ENCODE data around the gene BFSP2.

The BFSP2 gene, protein sequence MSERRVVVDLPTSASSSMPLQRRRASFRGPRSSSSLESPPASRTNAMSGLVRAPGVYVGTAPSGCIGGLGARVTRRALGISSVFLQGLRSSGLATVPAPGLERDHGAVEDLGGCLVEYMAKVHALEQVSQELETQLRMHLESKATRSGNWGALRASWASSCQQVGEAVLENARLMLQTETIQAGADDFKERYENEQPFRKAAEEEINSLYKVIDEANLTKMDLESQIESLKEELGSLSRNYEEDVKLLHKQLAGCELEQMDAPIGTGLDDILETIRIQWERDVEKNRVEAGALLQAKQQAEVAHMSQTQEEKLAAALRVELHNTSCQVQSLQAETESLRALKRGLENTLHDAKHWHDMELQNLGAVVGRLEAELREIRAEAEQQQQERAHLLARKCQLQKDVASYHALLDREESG

DNA sequence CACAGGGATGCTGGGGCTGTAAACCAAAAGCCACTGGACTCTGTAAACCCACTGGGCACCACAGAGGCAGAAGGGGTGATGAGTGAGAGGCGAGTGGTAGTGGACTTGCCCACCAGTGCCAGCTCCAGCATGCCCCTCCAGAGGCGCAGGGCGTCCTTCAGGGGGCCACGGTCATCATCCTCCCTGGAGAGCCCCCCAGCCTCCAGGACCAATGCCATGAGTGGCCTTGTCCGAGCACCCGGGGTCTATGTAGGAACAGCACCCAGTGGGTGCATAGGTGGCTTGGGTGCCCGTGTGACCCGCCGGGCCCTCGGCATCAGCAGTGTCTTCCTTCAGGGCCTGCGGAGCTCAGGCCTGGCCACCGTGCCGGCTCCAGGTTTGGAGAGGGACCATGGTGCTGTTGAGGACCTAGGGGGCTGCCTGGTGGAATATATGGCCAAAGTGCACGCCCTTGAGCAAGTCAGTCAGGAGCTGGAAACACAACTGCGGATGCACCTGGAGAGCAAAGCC lies at the start of gene BFSP2:
Gene BFSP2, plus strand, starts transcription at position 51 of the 510 bp plus-strand sequence. Its CDS starts 28 bp downstream, at position 79.
- DNase-seq = no peak

DNA sequence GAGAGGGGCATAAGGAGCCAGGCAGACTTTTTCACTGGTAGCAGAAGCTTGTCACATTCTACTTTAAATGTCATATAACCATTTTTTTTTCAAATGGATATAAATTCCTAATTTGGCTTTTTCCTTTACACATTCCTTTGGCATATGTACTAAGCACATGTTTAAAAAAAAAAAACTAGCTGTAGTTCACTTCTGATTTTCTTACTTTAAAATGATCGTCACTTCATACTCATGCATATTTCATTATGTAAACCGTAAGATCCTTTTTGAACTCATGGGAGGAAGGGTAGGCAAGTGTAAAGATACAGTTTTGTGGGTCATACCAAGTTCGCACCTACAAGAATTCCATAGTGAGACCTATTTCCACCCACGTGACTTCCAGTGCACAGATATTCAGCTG lies 45.1 kb upstream of the BFSP2 start:
- DNase-seq = no peak

DNA sequence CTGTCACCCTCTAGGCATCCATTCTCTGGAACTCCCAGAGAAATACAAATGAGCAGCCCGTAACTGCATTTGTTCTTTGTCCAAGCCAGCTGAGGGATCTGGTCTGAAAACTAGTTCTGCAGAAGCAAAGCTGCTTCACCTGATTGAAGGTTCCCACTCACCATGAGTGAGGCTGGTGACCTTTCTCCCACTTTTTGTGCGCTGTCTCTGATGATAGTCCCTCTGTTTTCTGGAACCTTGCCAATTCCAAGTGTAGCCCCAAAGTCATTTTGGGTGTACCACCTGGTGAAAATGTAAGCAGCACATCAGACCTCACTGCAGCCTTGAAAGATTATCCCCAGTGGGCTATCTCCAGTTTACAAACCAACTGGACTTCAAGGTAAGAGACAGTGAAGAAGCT lies 39.4 kb upstream of the BFSP2 start:
- no peak for DNase-seq

DNA sequence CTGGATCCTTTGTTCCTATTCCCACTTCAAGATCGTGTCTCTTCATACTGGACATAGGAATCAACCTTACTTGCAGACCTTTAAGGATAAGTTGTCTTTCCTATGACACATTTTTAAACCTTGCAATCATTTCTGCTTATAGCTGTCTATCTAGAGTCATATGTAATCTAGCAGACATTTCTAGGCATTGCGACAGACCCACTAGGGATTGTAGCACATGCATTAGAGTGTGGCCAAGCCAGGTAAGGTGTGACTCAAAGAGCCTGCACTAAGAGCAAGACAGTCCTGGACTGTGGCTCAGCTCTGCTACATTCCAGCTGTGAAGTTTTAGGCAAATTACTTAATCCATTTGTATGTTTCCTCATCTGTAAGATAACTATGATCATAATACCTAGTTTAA lies 38.8 kb upstream of the BFSP2 start:
- no peak for DNase-seq

DNA sequence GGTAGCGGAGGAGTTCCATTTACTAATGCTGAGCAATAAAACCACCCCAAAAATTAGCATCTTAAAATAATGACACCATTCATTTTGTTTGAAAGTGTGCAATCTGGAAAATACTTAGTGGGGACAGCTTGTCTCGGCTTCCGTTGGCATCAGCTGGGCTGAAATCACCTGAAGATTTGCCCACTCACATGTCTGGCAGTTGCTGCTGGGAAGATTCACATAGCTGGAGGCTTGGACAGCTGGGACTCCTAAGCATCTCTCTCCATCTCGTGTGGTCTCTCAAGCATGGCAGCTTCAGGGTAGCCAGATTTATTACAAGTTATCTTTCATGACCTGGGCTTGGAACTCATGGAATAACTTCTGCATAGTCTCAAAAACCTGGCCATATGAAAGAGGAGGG lies 38.4 kb upstream of the BFSP2 start:
- DNase-seq = no peak

DNA sequence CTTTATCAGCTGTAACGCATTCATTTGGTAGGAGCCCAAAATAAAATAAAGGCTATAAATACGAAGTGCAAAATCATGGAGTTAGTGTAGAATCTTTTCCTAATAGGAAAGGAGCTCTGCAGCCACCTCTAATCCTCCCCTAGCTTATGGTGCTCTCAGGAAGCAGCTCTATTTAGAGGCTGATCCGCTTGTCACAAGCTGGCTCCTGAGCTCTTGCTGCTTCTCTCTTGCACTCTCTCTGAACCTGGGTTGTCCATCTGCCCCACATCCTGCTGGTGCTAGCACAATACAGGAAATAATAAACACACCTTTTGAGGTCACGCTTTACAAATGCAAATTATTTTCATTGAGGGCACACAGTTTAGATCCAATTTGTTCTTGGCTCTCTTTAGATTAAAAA lies 37.3 kb upstream of the BFSP2 start:
- no peak for DNase-seq

DNA sequence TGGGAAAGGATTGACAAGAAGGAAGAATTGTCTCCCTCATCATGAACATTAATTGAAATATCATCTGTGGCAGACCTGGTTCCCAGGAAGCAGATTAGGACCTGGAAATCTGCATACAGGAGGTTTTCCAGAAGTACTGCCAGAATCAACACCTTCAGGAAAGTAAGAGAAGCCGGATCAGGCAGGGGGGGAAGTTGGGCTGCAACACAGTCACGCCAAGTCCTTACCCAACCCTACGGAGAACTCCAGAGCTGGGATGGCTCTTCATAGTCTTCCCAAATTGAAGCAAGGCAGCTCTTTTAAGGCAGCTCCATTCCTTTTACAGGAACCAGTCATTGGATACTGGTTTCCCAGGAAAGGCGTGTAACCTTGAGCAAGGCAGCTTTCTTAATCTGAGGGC lies 35.2 kb upstream of the BFSP2 start:
- no peak for DNase-seq

DNA sequence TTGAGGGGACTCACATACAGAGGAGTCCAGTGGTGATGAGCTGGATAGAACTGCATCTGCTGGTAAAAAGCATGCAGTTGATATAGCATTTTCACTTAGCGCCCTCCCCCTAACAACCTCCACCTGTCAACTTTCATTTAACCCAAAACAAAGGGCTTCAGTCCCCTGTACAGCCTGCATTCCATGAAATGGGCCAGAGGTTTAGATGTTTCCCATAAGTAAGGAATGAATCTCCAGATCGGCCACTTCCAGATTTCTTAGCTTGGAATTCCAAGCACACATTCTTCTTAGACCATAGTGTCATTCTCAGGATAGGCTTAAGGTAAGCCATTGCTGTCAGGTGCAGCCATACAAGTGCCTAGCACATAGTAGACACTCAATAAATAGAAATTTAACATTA lies 32.9 kb upstream of the BFSP2 start:
- no peak for DNase-seq

DNA sequence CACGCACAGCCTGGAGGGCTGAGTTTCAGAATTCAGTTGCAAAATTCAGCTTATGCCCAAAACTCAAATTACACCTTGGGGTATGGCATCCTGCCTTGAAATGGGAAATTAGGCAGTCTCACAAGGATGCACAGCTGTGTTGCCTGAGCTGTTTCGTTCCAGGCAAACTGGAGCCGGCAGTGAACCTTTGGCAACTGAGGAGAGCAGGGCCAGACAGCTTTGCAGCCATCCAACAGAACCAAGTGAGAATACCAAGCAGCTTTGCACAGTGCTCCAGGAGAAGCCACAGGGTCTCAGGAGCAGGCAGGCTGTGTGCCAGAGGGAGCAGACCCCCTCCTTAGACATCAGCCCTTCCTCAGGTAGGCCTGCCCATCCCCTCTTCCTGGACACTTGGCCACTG lies 32.5 kb upstream of the BFSP2 start:
- DNase-seq = peak in 1 of 2 experiments; percentile 30

DNA sequence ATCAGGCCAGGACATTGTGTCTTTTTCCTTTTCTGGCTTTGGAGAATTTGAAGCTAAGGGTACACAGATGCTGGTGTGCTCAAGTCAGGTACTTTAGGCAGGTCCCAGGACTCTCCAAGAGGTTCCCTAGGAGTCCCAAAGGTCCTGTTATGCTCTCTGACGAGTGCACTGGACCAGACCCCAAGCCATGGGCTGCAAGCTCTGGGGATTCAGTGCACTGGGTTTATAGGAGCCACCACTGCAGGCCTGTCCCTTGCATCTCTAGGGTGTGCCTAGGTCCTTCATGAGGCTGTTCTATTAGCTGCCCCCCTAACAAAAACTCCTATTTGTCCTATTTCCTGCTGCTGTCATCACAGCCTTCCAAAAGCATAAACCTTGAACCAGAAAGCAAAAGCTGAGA lies 31.9 kb upstream of the BFSP2 start:
- DNase-seq = no peak

DNA sequence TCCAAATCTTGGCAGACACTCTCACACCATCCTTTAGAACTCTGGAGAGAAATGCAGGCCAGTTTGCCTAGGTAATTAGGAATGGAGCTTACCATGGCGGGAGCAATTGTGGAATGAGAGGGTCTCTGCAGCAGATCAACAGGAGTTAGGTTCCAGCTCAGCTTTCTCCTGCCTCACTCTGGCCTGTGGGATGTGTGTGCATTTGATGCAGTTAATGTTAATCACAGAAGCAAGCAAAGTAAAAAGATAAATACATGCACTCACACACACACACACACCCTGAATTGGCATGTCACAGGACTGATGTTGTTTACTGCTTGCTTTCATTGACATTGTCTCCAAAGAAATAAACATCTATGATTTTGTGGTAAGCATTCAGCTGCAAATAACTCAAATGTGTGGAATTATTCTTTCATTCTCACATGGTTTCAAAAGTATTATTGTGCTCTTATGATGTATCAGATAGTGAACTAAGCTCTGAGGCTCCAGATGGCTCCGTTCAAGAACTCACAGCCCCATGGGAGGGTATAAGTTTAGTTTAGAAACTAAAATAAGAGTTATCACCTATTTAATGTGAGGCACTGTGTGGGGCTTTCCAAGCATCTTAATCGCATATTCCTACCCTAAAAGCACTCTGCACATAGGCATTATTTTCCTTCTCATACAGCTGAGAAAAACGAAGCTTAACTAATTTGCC lies 31.3 kb upstream of the BFSP2 start:
- no peak for DNase-seq

DNA sequence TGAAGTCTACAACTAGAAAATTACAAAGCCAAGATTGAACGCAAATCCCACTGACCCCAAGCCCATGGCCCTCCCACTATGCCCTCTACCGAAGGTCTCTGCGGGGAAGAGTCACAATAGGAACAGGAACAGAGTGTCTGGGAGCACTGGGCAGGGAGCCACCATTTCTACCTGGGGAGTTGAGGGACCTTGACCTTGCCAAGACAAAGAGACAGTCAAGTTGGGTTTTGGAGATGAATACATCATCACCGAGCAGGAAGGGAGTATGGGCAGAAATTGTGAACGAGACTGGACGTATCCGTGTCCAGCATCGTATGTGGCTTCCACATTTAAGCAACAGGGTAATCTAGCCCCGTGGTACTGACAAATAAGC lies 30.8 kb upstream of the BFSP2 start:
- DNase-seq = no peak

DNA sequence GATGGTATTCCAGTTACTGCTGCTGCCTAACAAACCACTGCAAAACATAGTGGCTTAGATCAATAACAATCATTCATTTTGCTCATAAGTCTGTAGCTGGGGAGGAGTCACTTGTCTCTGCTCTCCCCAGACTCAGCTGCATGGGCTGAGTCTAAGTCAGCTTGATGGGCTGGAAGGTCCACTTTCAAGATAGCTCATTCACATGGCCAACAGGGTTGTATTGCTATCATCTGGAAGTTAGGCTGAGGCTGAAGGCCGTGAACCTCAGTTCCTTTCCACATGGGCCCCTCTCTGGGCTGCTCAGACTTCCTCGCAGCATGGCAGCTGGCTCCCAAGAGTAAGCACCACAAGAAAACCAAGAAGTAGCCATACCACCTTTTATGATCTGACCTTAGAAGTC lies 28.7 kb upstream of the BFSP2 start:
- DNase-seq = no peak

DNA sequence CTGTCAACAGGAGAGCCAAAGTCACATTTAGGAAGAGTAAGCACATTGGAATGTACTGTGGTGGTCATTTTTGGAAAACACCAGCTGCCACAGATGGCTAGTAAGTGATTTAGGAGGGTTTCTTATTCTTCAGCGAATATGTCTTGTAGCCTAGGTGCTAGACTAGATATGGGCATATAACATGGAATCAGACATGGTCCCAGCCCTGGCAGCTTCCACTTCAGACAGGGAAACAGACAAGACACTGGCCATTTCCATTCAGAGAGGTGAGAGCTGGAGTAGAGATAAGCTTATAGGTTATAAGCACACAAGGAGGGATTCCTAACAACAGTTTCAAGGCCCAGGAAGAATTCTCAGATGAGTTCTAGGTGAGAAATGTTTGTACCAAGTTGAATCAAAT lies 28.2 kb upstream of the BFSP2 start:
- DNase-seq = no peak

DNA sequence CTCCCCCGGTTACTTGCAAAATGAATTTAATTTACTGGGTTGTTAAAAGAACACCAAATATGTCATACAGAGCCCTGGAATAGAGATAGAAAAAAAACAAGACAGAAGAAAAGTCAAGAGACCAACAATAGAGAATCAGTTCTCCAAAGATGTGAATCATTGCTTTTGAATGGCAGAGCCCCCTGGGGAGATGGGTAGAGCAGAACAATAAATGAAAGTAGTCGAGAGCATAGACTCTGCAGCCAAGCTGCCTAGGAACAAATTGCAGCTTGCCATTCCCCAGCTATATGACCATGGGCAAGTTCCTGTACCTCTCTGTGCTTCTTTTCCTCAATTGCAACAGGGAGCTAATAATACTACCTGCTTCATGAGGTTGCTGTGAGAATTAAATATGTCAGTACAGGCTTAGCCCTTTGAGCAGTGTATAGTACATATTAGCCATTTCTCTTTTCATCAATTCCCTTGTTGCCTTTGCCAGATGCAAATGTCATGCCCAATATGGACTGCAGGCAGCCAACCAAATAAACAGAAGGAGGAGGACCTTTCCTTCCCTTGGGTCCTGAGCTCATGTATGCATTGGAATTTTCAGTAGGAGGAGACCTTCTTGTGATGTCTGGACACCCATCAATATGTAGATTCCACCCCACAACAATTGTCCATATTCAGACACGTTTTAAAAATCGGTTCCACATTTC lies 25.0 kb upstream of the BFSP2 start:
- DNase-seq = peak in 1 of 2 experiments; percentile 26

DNA sequence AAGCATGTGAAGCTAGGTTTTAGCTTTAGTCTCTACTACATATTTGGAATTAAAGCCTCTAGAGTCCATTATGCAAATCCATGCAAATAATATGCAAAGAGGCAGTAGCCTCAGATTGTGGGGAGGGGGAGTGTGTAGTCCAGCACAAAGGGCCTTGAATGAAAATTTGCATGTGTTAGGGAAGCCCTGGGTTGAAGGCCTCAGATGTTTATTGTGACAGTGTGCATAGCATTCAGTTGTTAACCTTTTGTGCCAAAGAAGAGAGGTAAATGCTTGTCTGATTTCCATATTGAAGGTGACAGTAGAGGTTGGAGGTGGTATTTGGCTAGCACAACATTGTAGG lies 24.5 kb upstream of the BFSP2 start:
- no peak for DNase-seq

DNA sequence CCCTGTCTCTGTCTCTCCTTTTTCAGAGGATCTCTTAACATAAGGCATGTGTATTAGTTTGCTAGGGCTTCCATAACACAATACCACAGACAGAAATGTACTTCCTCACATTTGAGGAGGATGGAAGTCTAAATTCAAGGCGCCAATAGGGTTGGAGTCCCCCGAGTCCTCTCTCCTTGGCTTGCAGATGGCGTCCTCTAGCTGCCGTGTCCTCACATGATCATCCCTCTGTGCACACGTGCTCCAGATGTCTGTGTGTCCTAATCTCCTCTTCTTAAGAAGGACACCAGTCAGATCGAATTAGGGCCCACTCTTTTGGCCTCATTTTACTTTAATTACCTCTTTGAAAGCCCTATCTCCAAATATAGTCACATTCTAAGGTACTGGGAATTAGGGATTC lies 23.0 kb upstream of the BFSP2 start:
- DNase-seq = no peak

DNA sequence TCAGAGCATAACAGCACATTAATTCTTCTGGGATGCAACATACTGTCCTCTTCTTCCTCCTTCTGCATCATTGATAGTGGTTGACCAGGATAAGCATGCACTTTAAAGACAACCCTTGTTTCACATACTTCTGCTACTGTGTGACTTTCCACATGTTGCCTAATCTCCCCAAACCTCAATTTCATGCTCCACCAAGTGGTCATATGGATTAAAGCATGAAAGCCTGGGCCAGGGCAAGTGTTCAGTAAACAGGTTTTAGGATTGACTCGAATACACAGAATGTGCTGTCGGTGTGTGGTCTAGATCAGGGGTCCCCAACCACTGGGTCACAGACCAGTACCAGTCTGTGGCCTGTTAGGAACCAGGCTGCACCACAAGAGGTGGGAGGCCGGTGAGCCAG lies 22.5 kb upstream of the BFSP2 start:
- peak in 1 of 2 experiments; percentile 46 for DNase-seq

DNA sequence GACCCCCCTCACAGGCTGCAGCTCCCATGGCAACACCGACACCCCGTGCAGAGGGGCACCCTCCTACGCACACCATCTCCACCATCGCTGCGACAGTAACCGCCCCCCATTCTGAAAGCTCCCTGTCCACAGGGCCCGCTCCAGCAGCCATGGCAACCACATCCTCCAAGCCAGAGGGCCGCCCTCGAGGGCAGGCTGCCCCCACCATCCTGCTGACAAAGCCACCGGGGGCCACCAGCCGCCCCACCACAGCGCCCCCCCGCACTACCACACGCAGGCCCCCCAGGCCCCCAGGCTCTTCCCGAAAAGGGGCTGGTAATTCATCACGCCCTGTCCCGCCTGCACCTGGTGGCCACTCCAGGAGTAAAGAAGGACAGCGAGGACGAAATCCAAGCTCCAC lies 19.9 kb upstream of the BFSP2 start:
- no peak for DNase-seq

DNA sequence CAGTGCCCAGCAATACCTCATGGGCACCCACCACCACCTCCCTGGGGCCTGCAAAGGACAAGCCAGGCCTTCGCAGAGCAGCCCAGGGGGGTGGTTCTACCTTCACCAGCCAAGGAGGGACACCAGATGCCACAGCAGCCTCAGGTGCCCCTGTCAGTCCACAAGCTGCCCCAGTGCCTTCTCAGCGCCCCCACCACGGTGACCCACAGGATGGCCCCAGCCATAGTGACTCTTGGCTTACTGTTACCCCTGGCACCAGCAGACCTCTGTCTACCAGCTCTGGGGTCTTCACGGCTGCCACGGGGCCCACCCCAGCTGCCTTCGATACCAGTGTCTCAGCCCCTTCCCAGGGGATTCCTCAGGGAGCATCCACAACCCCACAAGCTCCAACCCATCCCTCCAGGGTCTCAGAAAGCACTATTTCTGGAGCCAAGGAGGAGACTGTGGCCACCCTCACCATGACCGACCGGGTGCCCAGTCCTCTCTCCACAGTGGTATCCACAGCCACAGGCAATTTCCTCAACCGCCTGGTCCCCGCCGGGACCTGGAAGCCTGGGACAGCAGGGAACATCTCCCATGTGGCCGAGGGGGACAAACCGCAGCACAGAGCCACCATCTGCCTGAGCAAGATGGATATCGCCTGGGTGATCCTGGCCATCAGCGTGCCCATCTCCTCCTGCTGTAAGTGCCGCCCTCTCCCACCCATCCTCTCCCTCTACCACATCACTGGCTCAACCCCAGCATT lies 19.2 kb upstream of the BFSP2 start:
- no peak for DNase-seq

DNA sequence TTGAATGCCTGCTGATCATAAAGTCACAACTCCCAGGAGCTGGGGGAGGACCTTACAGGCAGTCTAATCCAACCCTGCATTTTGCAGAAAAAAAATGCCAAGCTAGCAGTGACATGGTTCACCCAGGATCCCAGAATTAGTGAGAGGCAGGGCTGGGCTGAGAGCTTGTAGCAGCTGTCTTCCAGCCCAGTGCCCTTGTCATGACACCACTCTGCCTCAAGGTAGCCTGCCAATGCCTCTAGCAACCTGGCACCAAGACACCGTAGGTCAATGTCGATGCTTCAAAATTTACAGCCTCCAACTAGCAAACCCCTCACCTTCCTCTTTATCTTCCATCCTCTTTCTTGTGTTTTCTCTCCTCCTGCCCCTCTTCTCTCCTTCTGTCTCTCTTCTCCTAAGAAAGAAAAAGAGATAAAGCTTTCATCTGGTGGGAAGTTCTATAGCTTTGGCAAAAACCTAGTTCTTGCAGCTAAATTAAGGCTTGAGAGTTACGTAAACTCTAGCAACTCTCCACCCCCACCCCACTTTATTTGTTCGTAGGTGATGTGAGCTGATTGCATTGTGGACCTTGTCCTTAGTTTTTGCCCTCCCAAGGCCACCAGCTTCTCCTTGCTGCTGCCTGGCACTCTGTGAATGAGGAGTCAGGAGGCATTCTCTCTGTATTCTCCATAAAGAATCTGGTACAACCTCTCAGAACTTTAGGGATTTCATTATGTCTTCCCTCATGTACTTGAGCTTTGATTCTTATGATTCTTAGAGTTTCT lies 18.3 kb upstream of the BFSP2 start:
- peak in 1 of 2 experiments; percentile 26 for DNase-seq

DNA sequence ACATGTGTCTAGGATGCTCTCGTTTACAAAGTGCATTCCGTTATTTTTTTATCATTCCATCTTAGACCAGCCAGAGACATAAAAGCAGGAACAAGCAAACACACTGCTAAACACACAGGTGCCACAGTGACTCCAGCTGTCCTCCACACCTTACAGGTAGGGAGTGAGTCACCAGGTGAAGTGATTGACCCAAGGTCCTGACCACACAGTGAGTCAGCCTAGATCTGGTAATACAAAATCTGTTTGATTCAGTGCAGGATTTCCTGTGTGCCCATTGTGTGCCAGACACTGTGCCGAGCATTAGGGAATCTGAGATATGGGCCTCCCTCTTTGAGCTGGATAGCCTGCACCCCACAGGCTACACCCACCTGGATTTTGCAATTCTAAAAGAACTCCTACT lies 16.7 kb upstream of the BFSP2 start:
- DNase-seq = no peak
